ENCODE data around the gene ZNF692.

The ZNF692 gene

GRCh38 chr1:248873993-248874533, 15.2 kb upstream of the ZNF692 start:
- DNase-seq (ENCODE audit: low read depth in 2 of 2): peak in 1 of 2 donors; percentile 94
- TF ChIP-seq CTCF (IDR thresholded peaks at IDR 0.05; ENCODE audit: low read depth, low read length): no peak
- peak overlapping the region; percentile 56 to 73 for H3K4me3 ChIP-seq (replicated peaks in 1 of 2; ENCODE audit: low read depth in 2 of 2, low read length in 2 of 2)

- TF ChIP-seq CTCF (IDR thresholded peaks at IDR 0.05; ENCODE audit: low read depth, low read length): no peak
- H3K4me3 ChIP-seq (replicated peaks in 1 of 2; ENCODE audit: low read depth in 2 of 2, low read length in 2 of 2): peak overlapping the region; percentile 56 to 73
- DNase-seq (ENCODE audit: low read depth in 2 of 2): peak; percentile 98
Measured at GRCh38 chr1:248873409-248873992, 14.6 kb upstream of the ZNF692 start.

GRCh38 chr1:248872752-248873408, 14.0 kb upstream of the ZNF692 start:
- TF ChIP-seq CTCF (IDR thresholded peaks at IDR 0.05; ENCODE audit: low read depth, low read length): no peak
- H3K4me3 ChIP-seq (replicated peaks in 1 of 2; ENCODE audit: low read depth in 2 of 2, low read length in 2 of 2): peak overlapping the region; percentile 56 to 73
- peak; percentile 66 to 72 for DNase-seq (ENCODE audit: low read depth in 2 of 2)

- H3K4me3 ChIP-seq (replicated peaks in 1 of 2; ENCODE audit: low read depth in 2 of 2, low read length in 2 of 2): no peak overlapping the region
- DNase-seq (ENCODE audit: low read depth in 2 of 2): no peak
- no peak for TF ChIP-seq CTCF (IDR thresholded peaks at IDR 0.05; ENCODE audit: low read depth, low read length)
Measured at GRCh38 chr1:248871837-248872401, 13.0 kb upstream of the ZNF692 start.

- peak; percentile 61 to 81 for DNase-seq (ENCODE audit: low read depth in 2 of 2)
- H3K4me3 ChIP-seq (replicated peaks in 1 of 2; ENCODE audit: low read depth in 2 of 2, low read length in 2 of 2): peak overlapping the region; percentile 59 to 68
- TF ChIP-seq CTCF (IDR thresholded peaks at IDR 0.05; ENCODE audit: low read depth, low read length): no peak
Measured at GRCh38 chr1:248862998-248863881, 4.4 kb upstream of the ZNF692 start.

GRCh38 chr1:248862695-248862997, 3.8 kb upstream of the ZNF692 start:
- no peak for TF ChIP-seq CTCF (IDR thresholded peaks at IDR 0.05; ENCODE audit: low read depth, low read length)
- H3K4me3 ChIP-seq (replicated peaks in 1 of 2; ENCODE audit: low read depth in 2 of 2, low read length in 2 of 2): peak overlapping the region; percentile 59 to 68
- DNase-seq (ENCODE audit: low read depth in 2 of 2): no peak

Measured in cardiac fibroblast (primary cell).